HCT116 (cell line): Measurements from ENCODE around the gene FAM81B. TPM values are rescaled to one million over a fixed set of nuclear protein-coding genes. Genes with fewer than 3 reads are reported as not detected.

Source experiments
- ATAC-seq: fragments of 200-7000 bp; cut with Tn5 transposase; 2 replicates; pipeline ENCODE4 v1.9.1; 2020; ENCODE audit warnings: mild to moderate bottlenecking, moderate library complexity
- BruUV-seq: library from RNA; stranded (reverse); fragments of 400-500 nt; replicated peaks from 2 replicates; lab custom pipeline; 2021; lab: Mats Ljungman, UMichigan
- CTCF ChIA-PET: fragments of 300-600 bp; sonication (Branson Sonifier 250); formaldehyde crosslinking; loops from one replicate; lab custom pipeline; 2021; ENCODE audit warnings: antibody characterized with exemption; lab: Charles Lee
- POLR2A ChIA-PET: fragments of 300-600, 350-600 bp; sonication (Branson Sonifier 250); formaldehyde crosslinking; loops from one replicate; lab custom pipeline; 2021; ENCODE audit warnings: antibody characterized with exemption; lab: Charles Lee
- RAD21 ChIA-PET, 2 experiments: fragments of 300-600 bp; sonication (Branson Sonifier 250); formaldehyde crosslinking; loops; one replicate each; lab custom pipeline; 2023; ENCODE audit warnings: low total read pairs in 2 of 2; ENCODE audit not compliant: uncharacterized antibody in 2 of 2, unreplicated experiment in 2 of 2, low non-redundant PET in 1 of 2; lab: Charles Lee
- DNase-seq: peaks from one replicate; pipeline ENCODE4 v3.0.0-alpha.2; 2010; ENCODE audit warnings: low read depth, low spot score
- H2AFZ ChIP-seq: fragments of 200-600 bp; shearing (Covaris generic), sonication (generic); 2 replicates; pipeline ENCODE4 v1.6.1; 2017; ENCODE audit warnings: low read depth, mixed run types, mixed read lengths, antibody characterized with exemption, low read length; ENCODE audit not compliant: poor library complexity, severe bottlenecking
- H3K27ac ChIP-seq: 2 replicates; pipeline ENCODE4 v1.5.1; 2012; ENCODE audit warnings: low read depth, low read length
- H3K27me3 ChIP-seq: fragments of 200-600 bp; sonication (generic); 2 replicates; pipeline ENCODE4 v1.6.1; 2016; ENCODE audit warnings: mixed run types, low read length, mixed read lengths; ENCODE audit not compliant: insufficient read depth
- H3K36me3 ChIP-seq, 2 experiments: fragments of 200-500 bp in 1 of 2; fragments of 200-600 bp in 1 of 2; sonication (Bioruptor generic) in 1 of 2; sonication (generic) in 1 of 2; 2 replicates each; pipeline versions ENCODE4 v1.5.1 to v1.6.1; 2014 to 2016; ENCODE audit warnings: low read length in 2 of 2, inconsistent platforms in 1 of 2, mixed read lengths in 1 of 2, mixed run types in 1 of 2; ENCODE audit not compliant: insufficient read depth in 2 of 2, control insufficient read depth in 1 of 2
- H3K4me1 ChIP-seq, 2 experiments: fragments of 200-600 bp in 1 of 2; sonication (generic) in 1 of 2; 2 replicates each; pipeline versions ENCODE4 v1.5.1 to v1.6.1; 2012 to 2017; ENCODE audit warnings: low read length in 2 of 2, inconsistent platforms in 1 of 2, mild to moderate bottlenecking in 1 of 2, mixed read lengths in 1 of 2, mixed run types in 1 of 2, moderate library complexity in 1 of 2; ENCODE audit not compliant: insufficient read depth in 2 of 2, control insufficient read depth in 1 of 2
- H3K4me2 ChIP-seq: fragments of 200-600 bp; sonication (generic); 2 replicates; pipeline ENCODE4 v1.6.1; 2017; ENCODE audit warnings: mixed run types, low read length, mixed read lengths
- H3K4me3 ChIP-seq, 2 experiments: fragments of 200-600 bp in 1 of 2; sonication (generic) in 1 of 2; replicated peaks in 1 of 2; 2 replicates each; pipeline ENCODE4 v1.5.1; 2011 to 2016; ENCODE audit warnings: low read length in 2 of 2, control low read depth in 1 of 2, low read depth in 1 of 2, mild to moderate bottlenecking in 1 of 2, mixed read lengths in 1 of 2, mixed run types in 1 of 2
- H3K79me2 ChIP-seq: fragments of 200-600 bp; sonication (generic); 2 replicates; pipeline ENCODE4 v1.6.1; 2017; ENCODE audit warnings: mild to moderate bottlenecking, mixed run types, low read length, moderate library complexity, mixed read lengths; ENCODE audit not compliant: insufficient read depth
- H3K9ac ChIP-seq: fragments of 200-600 bp; sonication (generic); 2 replicates; pipeline ENCODE4 v1.6.1; 2016; ENCODE audit warnings: low read length, mixed read lengths
- H3K9me2 ChIP-seq: fragments of 200-600 bp; sonication (generic), shearing (Covaris generic); 2 replicates; pipeline ENCODE4 v1.6.1; 2017; ENCODE audit warnings: mixed run types, mild to moderate bottlenecking, moderate library complexity; ENCODE audit not compliant: insufficient read depth
- H3K9me3 ChIP-seq, 2 experiments: fragments of 200-500 bp in 1 of 2; fragments of 200-600 bp in 1 of 2; sonication (Bioruptor generic) in 1 of 2; sonication (generic) in 1 of 2; 2 replicates each; pipeline ENCODE4 v1.6.1; 2014 to 2017; ENCODE audit warnings: low read length in 2 of 2, mixed read lengths in 2 of 2, inconsistent platforms in 1 of 2, low read depth in 1 of 2, mild to moderate bottlenecking in 1 of 2, mixed run types in 1 of 2, moderate library complexity in 1 of 2; ENCODE audit not compliant: control insufficient read depth in 1 of 2, insufficient read depth in 1 of 2
- H4K20me1 ChIP-seq: fragments of 200-600 bp; sonication (generic), shearing (Covaris generic); 2 replicates; pipeline ENCODE4 v1.6.1; 2017; ENCODE audit warnings: mixed run types, mild to moderate bottlenecking, moderate library complexity; ENCODE audit not compliant: insufficient read depth
- CTCF ChIP-seq, 3 experiments: fragments of 200-600 bp in 1 of 3; sonication (generic) in 1 of 3; IDR thresholded peaks in 2 of 3; conservative IDR thresholded peaks in 1 of 3; 2 replicates each; pipeline ENCODE4 v1.5.1; 2012 to 2017; ENCODE audit warnings: low read depth in 2 of 3, low read length in 2 of 3, antibody characterized with exemption in 1 of 3, borderline replicate concordance in 1 of 3, control low read depth in 1 of 3, mild to moderate bottlenecking in 1 of 3, mixed read lengths in 1 of 3, mixed run types in 1 of 3, moderate library complexity in 1 of 3; ENCODE audit not compliant: insufficient read depth in 1 of 3
- EGR1 ChIP-seq: IDR thresholded peaks from 2 replicates; pipeline ENCODE4 v1.6.1; 2012; ENCODE audit warnings: low read depth
- ELF1 ChIP-seq: IDR thresholded peaks from 2 replicates; pipeline ENCODE4 v1.6.1; 2012; ENCODE audit warnings: low read depth, borderline replicate concordance
- EZH2 ChIP-seq: fragments of 200-600 bp; sonication (generic); IDR thresholded peaks from 2 replicates; pipeline ENCODE4 v1.6.1; 2017; ENCODE audit warnings: antibody characterized with exemption, mixed run types
- EZH2phosphoT487 ChIP-seq: fragments of 200-600 bp; IDR thresholded peaks from 2 replicates; pipeline ENCODE4 v1.6.1; 2018; ENCODE audit warnings: antibody characterized with exemption, borderline replicate concordance
- FOSL1 ChIP-seq: IDR thresholded peaks from 2 replicates; pipeline ENCODE4 v1.6.1; 2012; ENCODE audit warnings: low read depth
- JUND ChIP-seq: IDR thresholded peaks from 2 replicates; pipeline ENCODE4 v1.6.1; 2012
- POLR2A ChIP-seq: IDR thresholded peaks from 2 replicates; pipeline ENCODE4 v1.7.0; 2011; ENCODE audit warnings: borderline replicate concordance; ENCODE audit not compliant: insufficient read depth, insufficient read length; ENCODE audit errors: extremely low read depth
- POLR2AphosphoS5 ChIP-seq: IDR thresholded peaks from 2 replicates; pipeline ENCODE4 v1.6.1; 2011; ENCODE audit warnings: mild to moderate bottlenecking, low read depth, low read length, moderate library complexity
- REST ChIP-seq: IDR thresholded peaks from 2 replicates; pipeline ENCODE4 v1.6.1; 2012; ENCODE audit warnings: low read depth
- SP1 ChIP-seq: IDR thresholded peaks from 2 replicates; pipeline ENCODE4 v1.6.1; 2012; ENCODE audit warnings: low read depth
- SRF ChIP-seq: IDR thresholded peaks from 2 replicates; pipeline ENCODE4 v1.6.1; 2012; ENCODE audit warnings: low read depth
- YY1 ChIP-seq: IDR thresholded peaks from 2 replicates; pipeline ENCODE4 v1.6.1; 2011; ENCODE audit warnings: low read length, low read depth, moderate library complexity, mild to moderate bottlenecking; ENCODE audit not compliant: insufficient replicate concordance; ENCODE audit errors: extremely low read depth
- ZBTB33 ChIP-seq: IDR thresholded peaks from 2 replicates; pipeline ENCODE4 v1.6.1; 2011; ENCODE audit warnings: mild to moderate bottlenecking, low read length, moderate library complexity; ENCODE audit not compliant: insufficient replicate concordance; ENCODE audit errors: extremely low read depth
- intact Hi-C: fragments of 100-400 bp; cut with micrococcal nuclease; formaldehyde crosslinking; loops from 2 replicates; pipeline ENCODE4 v1.10.0; 2022
- total RNA-seq: library from RNA; stranded (reverse); gene quantifications from one replicate; pipeline ENCODE4 v1.2.1, GENCODE V29; 2021; ENCODE audit not compliant: unreplicated experiment

The FAM81B gene
- total RNA-seq, 1 experiment from 2014 or later, result not detected

- DNase-seq (no peak), ATAC-seq (no peak)
- no peaks in the 10 kb centered on the region for H3K79me2 ChIP-seq
- CTCF ChIA-PET, result no interaction called here
- H3K4me1 ChIP-seq, result no peaks in the 10 kb centered on the region
- no peak overlapping the region for H3K27ac ChIP-seq
- no peaks in the 10 kb centered on the region for H3K9me3 ChIP-seq
- no peaks in the 10 kb centered on the region for H3K9me2 ChIP-seq
- no peak overlapping the region for H2AFZ ChIP-seq
- H3K9ac ChIP-seq, result no peak overlapping the region
- no peak overlapping the region for H3K4me3 ChIP-seq
- no peak overlapping the region for H3K4me2 ChIP-seq
- BruUV-seq, result no TSS peak
- no peaks in the 10 kb centered on the region for H3K27me3 ChIP-seq
- RAD21 ChIA-PET, result no interaction called here
- H4K20me1 ChIP-seq, result no peaks in the 10 kb centered on the region
- POLR2A ChIA-PET, result no interaction called here
- no peaks in the 10 kb centered on the region for H3K36me3 ChIP-seq
- TF ChIP-seq JUND (no peak), SP1 (no peak), EZH2phosphoT487 (no peak), CTCF (IDR thresholded peaks at IDR 0.05 in 2 of 3, conservative IDR thresholded peaks at IDR 0.05 in 1 of 3; ENCODE audit: borderline replicate concordance in 1 of 3, insufficient read depth in 1 of 3, low read depth in 2 of 3, low read length in 2 of 3) (no peak), SRF (no peak), FOSL1 (no peak), EGR1 (no peak), EZH2 (no peak), POLR2AphosphoS5 (no peak), ELF1 (no peak), POLR2A (no peak), REST (no peak), ZBTB33 (no peak), YY1 (no peak)
- intact Hi-C loops, result no loop called here
Measured at GRCh38 chr5:95350631-95351030, 40.5 kb upstream of the FAM81B start.
